RKO (cell line): ENCODE results near the gene ZSWIM3.

ENCODE experiments used
- DNase-seq: peaks from one replicate; pipeline ENCODE4 v3.0.0-alpha.2; 2016; ENCODE audit warnings: low spot score

ZSWIM3 gene

GRCh38 chr20:45910670-45911485 lies 53.5 kb downstream of the ZSWIM3 start:
- DNase-seq: peak; percentile 100

- no peak for DNase-seq
Observed at GRCh38 chr20:45911486-45912343, 54.3 kb downstream of the ZSWIM3 start, which contains the start of gene PLTP. Gene PLTP (minus strand): TSS chr20:45912155. CDS start chr20:45911452, 703 bp downstream.

- DNase-seq: no peak
Observed at GRCh38 chr20:45912344-45912682, 54.9 kb downstream of the ZSWIM3 start.

DNA sequence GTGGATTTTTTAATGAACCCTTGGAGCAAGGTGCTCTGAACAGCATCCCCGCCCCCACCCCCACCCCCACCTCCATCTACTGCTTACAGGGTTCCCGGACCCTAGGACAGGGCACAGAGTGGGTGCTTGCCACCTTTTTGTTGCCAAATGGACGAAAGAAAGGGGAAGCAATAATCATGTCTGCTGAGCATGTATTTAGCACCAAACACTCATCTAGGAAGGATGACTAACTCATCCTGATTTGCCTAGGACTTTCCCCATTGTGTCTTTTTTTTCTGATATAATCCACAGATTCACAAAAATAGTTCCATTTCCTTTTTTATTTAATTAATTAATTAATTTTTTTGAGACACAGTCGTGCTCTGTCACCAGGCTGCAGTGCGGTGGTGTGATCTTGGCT lies 55.7 kb downstream of the ZSWIM3 start:
- peak; percentile 39 for DNase-seq

GRCh38 chr20:45917790-45918141 lies 60.4 kb downstream of the ZSWIM3 start:
- DNase-seq: no peak

DNA sequence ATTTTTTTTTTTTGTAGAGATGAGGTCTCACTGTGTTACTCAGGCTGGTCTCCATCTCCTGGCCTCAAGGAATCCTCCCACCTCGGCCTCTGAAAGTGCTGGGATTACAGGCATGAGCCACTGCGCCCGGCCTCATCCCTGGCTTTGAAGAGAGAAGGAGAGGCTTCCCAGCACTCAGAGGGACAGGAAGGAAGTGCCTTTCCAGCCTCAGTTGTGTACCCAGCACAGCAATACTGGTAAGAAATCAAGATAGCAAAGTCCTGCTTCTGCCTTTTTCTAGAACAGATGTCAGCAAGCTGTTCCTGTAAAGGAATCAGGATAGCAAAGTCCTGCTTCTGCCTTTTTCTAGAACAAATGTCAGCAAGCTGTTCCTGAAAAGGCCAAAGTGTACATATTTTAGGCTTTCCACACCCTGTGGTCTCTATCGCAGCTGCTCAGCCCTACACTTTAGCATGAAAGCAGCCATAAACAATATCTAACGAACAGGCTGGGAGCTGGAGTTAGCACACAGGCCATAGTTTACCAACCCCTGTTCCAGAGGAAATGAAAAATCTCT lies 60.8 kb downstream of the ZSWIM3 start:
- DNase-seq: no peak

DNA sequence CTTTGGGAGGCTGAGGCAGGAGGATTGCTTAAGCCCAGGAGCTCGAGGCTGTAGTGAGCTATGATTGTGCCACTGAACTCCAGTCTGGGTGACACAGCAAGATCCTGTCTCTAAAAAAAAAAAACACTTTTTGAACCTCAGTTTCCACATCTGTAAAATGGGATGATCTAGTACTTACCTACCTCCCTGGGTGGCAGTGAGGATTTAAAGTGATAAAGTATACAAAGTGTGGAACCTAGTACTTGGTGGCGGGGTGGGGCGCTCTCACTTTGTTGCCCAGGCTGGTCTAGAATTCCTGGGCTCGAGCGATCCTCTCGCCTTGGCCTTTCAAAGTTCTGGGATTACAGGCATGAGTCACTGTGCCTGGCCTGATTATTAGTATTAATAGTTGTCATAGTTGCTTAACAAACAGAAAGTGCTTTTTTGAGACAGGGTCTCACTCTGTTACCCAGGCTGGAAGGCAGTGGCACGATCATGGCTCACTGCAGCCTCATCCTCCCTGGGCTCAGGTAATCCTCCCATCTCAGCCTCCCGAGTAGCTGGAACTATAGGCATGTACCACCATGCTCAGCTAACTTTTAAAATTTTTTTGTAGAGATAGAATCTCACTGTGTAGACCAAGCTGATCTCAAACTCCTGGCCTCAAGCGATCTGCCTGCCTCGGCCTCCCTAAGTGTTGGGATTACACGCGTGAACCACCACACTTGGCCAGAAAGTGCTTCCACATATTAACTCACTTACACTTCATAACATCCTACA lies 61.5 kb downstream of the ZSWIM3 start:
- no peak for DNase-seq

DNA sequence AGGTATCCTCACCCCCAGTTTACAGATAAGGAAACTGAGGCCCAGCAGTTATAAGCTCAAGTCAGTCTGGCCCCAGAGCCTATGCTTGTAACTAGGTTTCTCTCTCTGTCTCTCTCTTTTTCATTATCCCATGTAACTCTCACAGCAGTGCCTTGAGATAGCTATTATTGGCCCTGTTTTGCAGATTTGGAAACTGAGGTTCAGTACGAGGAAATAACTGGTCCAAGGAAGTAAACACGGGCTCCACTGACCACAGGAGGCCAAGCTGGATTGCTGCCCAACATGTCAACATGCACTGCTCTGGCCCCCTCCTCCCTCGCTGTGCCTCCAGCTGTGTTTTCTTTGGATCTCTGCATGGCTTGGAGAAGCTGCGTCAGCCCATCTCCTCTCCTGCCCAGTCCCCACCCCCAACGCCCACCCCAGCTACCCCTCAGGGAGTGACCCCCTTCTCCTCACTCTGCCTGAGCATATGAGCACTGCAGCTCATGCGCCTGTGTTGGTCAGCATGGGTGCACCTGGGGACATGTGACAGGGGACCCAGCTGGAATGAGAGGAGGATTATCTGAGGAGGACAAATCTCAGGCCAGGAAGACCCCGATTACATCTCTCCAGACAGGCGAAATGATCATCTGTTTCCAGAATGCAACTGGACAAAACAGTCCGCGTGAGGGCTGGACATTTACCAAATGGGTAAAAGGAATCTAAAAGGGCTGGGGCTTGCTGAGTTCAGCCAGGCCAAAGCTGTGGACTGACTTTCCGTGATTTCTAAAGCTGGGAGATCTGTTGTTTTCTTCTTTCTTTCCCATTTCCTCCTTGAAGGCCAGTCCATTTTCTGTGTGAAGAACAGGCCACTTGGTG lies 62.4 kb downstream of the ZSWIM3 start:
- DNase-seq: no peak

DNA sequence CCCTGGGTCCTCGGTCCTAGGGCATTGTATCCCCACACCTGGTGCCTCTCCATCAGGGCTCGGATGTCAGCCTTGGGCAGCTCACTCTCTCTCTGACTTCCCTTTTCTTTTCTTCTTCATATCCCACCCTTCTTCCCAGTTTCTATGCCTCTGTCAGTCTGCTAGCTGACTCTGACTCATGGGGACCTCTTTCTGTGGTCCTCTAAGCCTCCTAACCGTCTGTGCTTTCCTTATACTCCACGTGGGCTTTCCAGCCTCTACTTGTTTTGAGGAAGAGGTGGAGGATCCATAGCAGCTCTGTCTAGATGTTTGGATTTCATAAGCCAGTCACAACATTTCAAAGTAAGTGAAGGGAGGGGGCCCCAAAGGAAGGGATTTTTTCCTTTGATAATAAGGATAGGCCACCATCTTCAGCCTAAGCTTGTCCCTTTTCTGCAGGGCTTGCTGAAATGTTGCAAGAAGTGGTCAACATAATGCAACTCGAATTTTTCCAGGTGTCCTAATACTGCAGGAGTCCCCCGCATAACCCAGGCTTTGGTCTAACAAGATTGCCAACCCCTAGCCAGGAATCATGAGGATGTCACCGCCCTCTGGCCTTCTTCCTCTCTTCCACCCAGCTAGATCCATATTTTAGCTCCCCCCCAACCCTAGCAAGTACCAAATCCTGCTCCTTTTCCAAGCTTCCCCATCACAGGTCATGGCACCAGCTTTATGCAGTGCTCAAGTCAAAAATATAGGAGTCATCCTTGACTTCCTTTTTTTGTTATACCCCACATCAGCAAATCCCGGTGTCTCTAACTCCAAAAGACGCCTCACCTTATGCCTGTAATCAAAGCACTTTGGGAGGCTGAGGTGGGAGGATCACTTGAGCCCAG lies 63.3 kb downstream of the ZSWIM3 start:
- no peak for DNase-seq

DNA sequence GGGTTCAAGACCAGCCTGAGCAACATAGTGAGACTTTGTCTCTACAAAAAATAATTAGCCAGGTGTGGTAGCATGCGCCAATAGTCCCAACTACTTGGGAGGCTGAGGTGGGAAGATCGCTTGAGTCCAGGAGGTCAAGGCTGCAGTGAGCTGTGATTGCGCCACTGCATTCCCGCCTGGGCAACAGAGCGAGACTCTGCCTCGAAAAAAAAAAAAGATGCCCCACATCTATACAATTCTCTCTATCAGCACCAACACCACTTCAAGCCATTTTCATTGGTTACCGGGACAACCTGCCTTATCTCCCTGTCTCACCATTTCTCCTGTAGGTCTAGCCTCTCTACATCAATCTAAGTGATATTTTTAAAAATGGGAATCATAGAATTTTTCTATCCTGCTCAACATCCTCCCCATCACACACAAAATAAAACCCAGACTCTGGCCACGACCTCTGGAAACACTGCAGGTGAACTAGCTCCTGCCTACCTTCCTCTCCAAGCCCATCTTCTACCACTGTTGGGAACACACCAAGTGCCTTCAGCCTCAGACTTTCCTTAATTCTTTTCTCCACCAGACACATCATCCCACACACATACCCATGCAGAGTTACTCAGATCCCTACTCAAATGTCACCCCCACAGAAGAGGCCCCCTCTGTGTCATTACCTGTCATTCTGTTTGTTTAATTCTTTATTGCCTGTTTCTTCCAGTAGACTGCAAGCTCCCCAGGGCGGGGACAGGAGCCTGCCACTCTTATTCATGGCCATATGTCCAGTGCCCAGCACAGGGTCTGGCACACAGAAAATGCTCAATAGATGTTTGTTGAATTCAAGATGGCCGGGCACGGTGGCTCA lies 64.1 kb downstream of the ZSWIM3 start:
- no peak for DNase-seq

DNA sequence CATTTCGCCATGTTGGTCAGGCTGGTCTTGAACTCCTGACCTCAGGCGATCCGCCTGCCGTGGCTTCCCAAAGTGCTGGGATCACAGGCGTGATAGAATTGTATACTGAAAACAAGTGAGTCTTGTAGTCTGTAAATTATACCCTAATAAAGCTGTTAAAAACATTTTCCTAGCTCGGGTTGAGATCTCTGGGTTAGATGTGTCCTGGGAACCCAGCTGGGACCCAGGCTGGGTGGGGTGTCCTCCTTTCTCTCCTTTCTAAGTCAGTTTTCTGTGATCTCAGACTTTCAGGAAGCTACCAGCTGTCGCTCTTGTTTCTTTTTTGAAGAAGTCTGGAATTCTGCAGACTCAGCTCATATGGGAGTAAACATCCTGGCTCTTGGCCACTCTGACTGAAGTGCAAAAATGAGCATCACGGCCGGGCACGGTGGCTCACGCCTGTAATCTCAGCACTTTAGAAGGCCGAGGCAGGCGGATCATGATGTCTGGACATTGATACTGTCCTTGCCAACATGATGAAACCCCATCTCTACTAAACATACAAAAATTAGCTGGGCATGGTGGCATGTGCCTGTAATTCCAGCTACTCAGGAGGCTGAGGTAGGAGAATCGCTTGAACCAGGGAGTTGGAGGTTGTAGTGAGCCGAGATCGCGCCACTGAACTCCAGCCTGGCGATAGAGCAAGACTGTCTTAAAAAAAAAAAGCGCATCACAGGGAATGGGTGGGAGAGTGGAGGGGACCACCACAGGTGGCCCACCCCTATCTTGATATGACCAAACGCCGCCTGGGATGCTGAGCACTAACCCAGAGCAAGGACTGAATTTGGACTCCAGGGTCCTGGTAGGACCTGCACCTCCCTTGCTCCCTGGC lies 67.2 kb downstream of the ZSWIM3 start:
- no peak for DNase-seq

- DNase-seq: no peak
Observed at GRCh38 chr20:45925821-45926506, 68.5 kb downstream of the ZSWIM3 start.

GRCh38 chr20:45926731-45927070 lies 69.3 kb downstream of the ZSWIM3 start:
- DNase-seq: no peak

DNA sequence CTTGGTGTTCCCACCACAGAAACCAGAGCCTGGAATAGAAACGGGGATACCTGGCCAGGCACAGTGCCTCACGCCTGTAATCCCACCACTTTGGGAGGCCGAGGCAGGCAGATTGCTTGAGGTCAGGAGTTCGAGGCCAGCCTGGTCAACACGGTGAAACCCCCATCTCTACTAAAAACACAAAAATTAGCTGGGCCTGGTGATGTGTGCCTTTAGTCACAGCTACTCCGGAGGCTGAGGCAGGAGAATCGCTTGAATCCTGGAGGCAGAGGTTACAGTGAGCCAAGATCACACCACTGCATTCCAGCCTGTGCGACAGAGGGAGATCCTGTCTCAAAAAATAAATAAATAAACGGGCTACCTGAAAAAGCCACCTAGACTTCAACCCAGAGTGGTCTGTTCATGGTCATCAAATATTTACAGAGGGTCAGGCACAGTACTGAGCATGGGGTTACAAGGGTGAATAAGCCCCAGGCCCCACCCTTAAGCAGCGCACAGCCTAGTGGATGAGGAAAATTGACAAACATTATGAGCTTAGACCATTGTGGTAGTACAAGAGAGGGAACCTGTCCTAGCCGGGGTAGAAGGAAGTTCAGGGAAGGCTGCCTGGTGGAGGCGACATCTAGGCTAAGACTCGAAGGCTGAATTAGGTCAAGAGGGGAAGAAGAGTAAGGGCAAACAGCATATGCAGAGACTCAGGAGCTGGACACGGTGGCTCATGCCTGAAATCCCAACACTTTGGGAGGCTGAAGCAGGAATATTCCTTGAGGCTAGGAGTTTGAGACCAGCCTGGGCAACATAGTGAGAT lies 69.9 kb downstream of the ZSWIM3 start:
- DNase-seq: no peak
